HG03354 (cell line): ENCODE results near the gene GRIP2.

Experiments used
- ATAC-seq: cut with Tn5 transposase; IDR thresholded peaks from one replicate; pipeline ENCODE4 v1.9.1; 2021; ENCODE audit warnings: mild to moderate bottlenecking; ENCODE audit not compliant: unreplicated experiment, poor library complexity, severe bottlenecking

GRIP2 gene

GRCh38 chr3:14459384-14459783 lies 80.8 kb downstream of the GRIP2 start:
- ATAC-seq = no peak

DNA sequence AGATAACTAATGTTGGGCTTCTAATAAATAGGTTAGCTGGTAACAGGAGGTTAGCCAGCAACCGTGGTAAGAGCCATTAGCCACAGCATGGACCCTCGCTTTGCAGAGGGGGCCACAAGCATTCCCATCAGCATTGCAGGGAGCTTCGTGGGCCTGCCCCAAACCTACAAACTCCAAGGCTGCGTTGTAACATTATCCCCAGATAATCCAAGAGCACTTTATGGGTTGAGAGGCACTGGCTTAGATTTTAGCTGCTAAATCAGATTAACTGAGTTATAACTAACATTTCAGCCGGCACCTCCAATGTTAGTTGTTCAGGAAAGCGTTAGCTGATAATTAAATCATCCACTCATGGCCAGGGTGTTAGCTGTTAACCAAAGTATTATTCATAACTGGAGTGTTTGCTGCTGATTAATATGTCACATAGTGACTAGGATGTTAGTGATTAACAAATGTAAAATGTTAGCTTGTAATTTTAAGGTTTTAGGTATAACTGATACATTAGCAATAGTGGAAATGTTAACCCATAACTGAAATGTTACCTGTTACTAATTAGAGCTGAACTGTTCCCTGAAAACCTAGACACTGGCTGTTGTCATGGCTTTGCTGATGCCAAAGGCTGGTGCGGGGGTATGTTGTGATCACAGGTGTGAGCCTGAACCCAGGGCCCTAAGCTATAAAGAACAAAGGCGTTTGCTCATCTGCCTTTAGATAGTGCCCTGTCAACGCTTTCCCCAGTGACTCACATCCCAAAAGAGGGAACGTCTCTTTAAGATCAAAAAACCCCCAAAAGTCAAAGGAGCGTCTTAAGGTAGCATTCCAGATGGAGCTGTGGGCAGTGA lies 81.5 kb downstream of the GRIP2 start:
- ATAC-seq = peak; percentile 72

GRCh38 chr3:14457999-14458398 lies 82.1 kb downstream of the GRIP2 start:
- ATAC-seq = no peak

DNA sequence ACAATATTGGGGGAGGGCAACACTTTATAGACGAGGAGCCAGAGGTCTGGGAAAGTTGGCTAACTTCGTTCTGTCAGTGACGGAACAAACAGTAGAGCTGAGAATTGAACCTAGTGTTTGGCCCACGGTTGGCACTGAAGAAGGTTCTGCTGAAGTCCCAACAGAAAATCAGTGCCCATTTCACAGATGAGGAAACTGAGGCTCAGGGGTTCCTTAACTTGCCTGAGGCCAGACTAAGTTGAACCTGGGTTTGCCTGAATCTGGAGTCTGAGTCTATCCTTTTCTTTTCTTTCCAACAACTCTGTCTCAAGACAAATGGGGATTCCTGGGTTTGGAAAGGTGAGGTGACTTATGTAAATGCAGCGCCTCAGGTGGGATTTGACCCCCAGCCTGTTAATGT lies 82.7 kb downstream of the GRIP2 start:
- no peak for ATAC-seq

GRCh38 chr3:14456794-14457193 lies 83.3 kb downstream of the GRIP2 start:
- ATAC-seq = no peak

GRCh38 chr3:14455571-14456317 lies 84.4 kb downstream of the GRIP2 start:
- ATAC-seq = no peak

DNA sequence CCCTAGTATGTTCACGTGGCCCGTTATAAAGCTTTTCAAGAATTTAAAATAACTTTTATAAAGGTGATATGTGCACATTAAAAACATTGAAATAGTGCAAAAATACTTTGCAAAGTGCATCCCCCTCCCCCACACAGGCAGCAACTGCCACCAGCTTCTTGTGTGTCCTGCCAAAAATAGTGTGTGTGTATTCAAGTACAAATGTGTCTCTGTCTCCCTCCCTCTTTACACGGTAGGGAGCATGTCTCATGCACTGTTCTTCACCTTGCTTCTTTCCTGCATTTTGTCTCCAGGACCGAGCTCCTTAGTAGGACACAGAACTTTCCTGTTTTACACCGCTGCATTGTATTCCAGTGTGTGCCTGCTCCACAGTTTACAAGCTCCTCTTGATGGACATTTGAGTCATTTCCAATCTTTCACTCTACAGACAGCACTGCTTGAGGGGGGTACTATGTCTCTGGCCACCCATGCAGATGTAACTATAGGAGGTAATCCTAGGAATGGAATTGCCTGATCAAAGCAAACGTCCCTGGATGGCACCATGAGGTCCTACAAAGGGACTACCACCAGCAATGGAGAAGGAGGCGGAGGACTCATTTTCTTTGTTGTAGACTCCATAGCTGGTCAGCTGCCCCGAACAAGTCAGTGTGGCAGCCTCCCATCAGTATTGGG lies 85.4 kb downstream of the GRIP2 start:
- no peak for ATAC-seq

- no peak for ATAC-seq
Measured at GRCh38 chr3:14453876-14454638, 86.1 kb downstream of the GRIP2 start.

- no peak for ATAC-seq
Measured at GRCh38 chr3:14452740-14453710, 87.1 kb downstream of the GRIP2 start.

- ATAC-seq = no peak
Measured at GRCh38 chr3:14451844-14452739, 88.0 kb downstream of the GRIP2 start.

- ATAC-seq = no peak
Measured at GRCh38 chr3:14450922-14451606, 89.1 kb downstream of the GRIP2 start.

- ATAC-seq = no peak
Measured at GRCh38 chr3:14450506-14450905, 89.6 kb downstream of the GRIP2 start.

DNA sequence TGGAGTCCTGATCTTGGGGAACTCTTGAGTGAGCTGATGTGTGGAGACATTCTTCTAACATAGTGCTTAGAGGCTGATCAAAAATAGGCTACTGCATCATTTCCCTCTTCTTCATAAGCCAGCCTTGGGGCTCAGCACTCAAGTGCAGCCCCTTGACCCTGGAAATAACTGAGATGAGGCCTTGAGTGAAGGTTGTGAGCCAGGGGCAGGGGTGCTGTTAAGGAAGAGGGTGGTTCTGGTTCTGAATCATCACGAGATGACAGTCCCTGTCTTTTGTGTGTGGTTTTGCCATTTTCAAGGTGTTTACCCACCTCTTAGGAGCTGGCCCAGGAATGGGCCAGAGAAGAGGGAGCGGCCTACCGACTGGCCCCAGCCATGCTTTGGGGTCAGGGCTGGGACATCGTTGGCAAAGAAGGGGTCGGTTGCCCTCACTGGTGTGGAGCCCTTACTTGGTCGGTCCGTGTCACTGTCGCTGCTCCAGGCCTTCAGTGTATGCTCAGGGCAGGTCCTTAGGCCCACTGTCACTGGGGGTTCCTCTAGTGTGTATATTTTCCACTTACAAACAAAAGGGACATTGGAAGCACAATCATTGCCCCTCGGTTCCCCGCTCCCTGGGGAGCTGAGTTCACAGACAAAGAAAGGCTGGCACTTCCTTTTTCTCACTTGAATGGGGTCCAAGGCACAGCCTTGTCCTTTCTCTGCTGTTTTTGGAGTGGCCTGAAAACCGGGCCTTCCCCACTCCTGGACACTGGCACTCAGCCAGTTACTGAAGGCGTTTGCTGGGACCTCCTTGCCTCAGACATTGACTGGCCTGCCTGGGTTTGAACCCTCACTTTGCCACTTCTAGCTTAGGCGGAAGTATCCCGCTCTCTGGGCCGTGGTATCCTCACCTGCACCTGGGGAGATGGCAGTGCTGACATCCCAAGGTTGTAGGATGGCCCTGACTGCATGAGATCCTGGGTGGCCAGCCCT lies 91.1 kb downstream of the GRIP2 start:
- ATAC-seq = no peak

DNA sequence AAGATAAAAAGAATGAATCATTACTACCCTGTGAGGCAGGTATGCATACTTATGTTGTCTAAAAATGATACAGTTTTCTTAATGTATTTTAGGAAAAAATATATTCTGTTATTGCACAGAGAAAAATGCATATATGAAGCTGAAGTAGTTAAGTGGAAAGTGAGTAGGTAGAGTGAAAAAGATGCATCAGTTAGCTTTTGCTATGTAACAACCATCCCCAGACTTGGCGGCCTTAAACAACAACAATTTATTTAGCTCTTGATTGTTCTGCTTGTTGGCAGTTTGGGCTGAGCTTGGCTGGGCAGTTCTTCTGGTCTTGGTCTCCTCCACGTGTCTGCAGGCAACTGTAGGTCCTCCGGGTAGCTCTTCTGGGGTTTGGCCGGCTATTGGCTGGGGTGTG lies 92.1 kb downstream of the GRIP2 start:
- ATAC-seq = no peak

DNA sequence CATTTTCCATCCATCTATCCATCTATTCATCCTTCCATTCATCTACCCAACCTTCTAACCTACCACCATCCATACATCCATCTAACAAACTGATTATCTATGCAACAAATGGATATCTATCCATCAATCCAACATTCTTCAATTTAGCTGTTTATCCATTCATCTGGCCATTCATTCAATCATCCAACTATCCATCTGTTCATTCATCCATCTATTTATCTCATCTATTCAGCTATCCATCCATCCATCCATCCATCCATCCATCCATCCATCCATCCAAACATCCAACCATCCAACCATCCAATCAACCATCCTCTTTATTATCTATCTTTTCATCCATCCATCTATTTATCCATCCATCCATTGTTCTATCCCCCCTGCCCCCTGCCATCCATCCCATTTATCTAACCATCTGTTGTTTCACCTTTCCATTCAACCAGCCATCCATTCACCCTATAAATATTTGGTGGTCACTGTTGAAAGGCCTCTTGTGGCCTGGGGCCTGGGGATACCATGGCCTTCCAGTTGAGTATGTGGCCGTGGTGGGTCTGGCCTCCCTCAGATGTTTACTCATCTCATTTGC lies 93.1 kb downstream of the GRIP2 start:
- no peak for ATAC-seq

DNA sequence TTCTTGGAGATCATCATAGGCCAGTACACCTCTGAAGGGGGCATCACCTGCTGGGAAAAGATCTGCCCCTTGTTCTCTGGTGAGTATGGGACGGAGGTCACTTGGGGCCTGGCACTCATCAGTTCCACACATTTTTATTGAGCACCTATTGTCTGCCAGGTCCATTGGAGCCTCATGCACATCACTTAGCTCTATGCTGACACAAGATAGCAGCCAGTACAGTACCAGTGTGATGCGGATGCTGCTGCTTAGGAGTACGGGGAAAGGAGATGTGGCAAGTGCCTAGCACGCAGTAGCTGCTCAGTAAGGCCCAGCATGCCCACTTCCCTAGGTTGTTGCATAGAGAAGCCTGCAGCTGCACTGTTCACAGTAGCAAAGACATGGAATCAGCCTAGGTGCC lies 94.4 kb downstream of the GRIP2 start:
- no peak for ATAC-seq
